ENCODE measurements around the gene CALML6. TPM values are rescaled to one million over a fixed set of nuclear protein-coding genes. Genes with fewer than 3 reads are reported as not detected.
A peak's percentile ranks its signal among the peaks of the same experiment; 100 is the strongest.

CALML6 gene
- polyA plus RNA-seq, 3 donors = 0.24 TPM; not detected in 2

DNA sequence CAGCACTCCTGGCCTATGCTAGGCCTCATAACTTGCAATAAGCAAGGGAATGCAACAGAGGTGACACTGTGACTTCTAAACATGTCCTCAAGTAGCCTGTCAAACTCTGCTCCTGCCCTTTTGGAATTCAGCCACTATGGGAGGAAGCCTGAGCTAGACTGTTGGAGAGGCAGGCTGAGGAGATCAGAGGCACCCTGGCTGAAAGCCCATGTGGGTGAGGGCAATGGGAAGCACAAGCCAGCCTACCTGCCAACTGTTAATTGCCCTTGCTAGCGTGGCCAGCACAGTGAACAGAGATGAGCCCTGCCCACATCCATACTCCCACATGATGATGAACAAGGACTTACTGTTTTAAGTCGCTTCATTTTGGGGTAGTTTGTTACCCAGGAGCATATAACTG is 41.9 kb upstream of the CALML6 start:
- Histone ChIP-seq H3K9ac (ENCODE audit: insufficient read depth, low read length, poor library complexity, severe bottlenecking) (no peak overlapping the region), H3K79me2 (ENCODE audit: insufficient read depth, low read length) (peaks cover 100% of the 10 kb centered on the region), H3K27ac (ENCODE audit: low read depth in 1 of 2, low read length in 2 of 2) (peak overlapping the region in 1 of 2 donors; percentile 68), H2AFZ (ENCODE audit: insufficient read depth, low read depth, low read length, poor library complexity, severe bottlenecking) (no peak overlapping the region), H3K4me1 (ENCODE audit: control insufficient read depth in 1 of 2, insufficient read depth in 2 of 2, low read length in 2 of 2) (peaks cover 25 to 40% of the 10 kb centered on the region in 2 donors), H3K36me3 (replicated peaks in 1 of 2; ENCODE audit: control insufficient read depth in 1 of 2, insufficient read depth in 2 of 2, low read length in 2 of 2) (peaks cover 12 to 46% of the 10 kb centered on the region in 2 donors), H4K20me1 (ENCODE audit: insufficient read depth, low read length) (peaks cover 100% of the 10 kb centered on the region), H3K27me3 (ENCODE audit: control insufficient read depth in 2 of 2, insufficient read depth in 2 of 2, low read length in 2 of 2) (no peaks in the 10 kb centered on the region), H3K9me3 (replicated peaks in 1 of 2; ENCODE audit: control insufficient read depth in 1 of 2, insufficient read depth in 1 of 2, low read length in 2 of 2) (no peaks in the 10 kb centered on the region), H3K4me2 (replicated peaks; ENCODE audit: extremely low read depth, low read length, poor library complexity, severe bottlenecking) (no peak overlapping the region), H3K4me3 (replicated peaks in 1 of 3; ENCODE audit: low read depth in 2 of 3, low read length in 3 of 3) (no peak overlapping the region)
- Mint-ChIP-seq H3K27ac (peak overlapping the region; percentile 40 to 82 (median 60)), H3K9me3 (no peaks in the 10 kb centered on the region), H3K4me1 (peaks cover 61% of the 10 kb centered on the region), H3K4me3 (no peak overlapping the region), H3K27me3 (ENCODE audit: low read depth in 3 of 3) (no peaks in the 10 kb centered on the region), H3K36me3 (peaks cover 23 to 40% of the 10 kb centered on the region in 2 donors)
- 100% methylated on average over 1 of the region's 2 CpGs for WGBS (ENCODE audit: insufficient coverage)
- intact Hi-C loops (cut with micrococcal nuclease) = no loop called here
- DNase-seq = no peak
- TF ChIP-seq, protein P1, sequence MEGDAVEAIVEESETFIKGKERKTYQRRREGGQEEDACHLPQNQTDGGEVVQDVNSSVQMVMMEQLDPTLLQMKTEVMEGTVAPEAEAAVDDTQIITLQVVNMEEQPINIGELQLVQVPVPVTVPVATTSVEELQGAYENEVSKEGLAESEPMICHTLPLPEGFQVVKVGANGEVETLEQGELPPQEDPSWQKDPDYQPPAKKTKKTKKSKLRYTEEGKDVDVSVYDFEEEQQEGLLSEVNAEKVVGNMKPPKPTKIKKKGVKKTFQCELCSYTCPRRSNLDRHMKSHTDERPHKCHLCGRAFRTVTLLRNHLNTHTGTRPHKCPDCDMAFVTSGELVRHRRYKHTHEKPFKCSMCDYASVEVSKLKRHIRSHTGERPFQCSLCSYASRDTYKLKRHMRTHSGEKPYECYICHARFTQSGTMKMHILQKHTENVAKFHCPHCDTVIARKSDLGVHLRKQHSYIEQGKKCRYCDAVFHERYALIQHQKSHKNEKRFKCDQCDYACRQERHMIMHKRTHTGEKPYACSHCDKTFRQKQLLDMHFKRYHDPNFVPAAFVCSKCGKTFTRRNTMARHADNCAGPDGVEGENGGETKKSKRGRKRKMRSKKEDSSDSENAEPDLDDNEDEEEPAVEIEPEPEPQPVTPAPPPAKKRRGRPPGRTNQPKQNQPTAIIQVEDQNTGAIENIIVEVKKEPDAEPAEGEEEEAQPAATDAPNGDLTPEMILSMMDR (IDR thresholded peaks at IDR 0.05) = no peak

DNA sequence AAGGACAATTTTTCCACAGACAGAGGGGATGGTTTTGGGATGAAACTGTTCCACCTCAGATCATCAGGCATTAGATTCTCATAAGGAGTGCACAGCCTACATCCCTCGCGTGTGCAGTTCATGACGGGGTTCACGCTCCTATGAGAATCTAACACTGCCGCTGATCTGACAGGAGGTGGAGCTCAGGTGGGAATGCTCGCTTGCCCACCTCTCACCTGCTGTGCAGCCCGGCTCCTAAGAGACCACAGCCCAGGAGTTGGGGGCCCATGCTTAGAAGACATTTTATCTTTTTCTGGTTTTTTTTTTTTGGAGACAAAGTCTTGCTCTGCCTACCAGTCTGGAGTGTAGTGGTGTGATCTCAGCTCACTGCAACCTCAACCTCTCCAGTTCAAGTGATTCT is 40.2 kb upstream of the CALML6 start:
- H3K27me3 ChIP-seq (ENCODE audit: control insufficient read depth in 2 of 2, insufficient read depth in 2 of 2, low read length in 2 of 2) = no peaks in the 10 kb centered on the region
- peaks cover 10 to 25% of the 10 kb centered on the region in 2 donors for H3K4me1 ChIP-seq (ENCODE audit: control insufficient read depth in 1 of 2, insufficient read depth in 2 of 2, low read length in 2 of 2)
- peaks cover 100% of the 10 kb centered on the region for H3K79me2 ChIP-seq (ENCODE audit: insufficient read depth, low read length)
- no peak overlapping the region for H2AFZ ChIP-seq (ENCODE audit: insufficient read depth, low read depth, low read length, poor library complexity, severe bottlenecking)
- Mint-ChIP-seq H3K27me3 (ENCODE audit: low read depth in 3 of 3) (peaks cover 0 to 2% (median 0%) of the 10 kb centered on the region in 3 donors), H3K4me3 (no peak overlapping the region), H3K9me3 (no peaks in the 10 kb centered on the region), H3K36me3 (peaks cover 31 to 56% of the 10 kb centered on the region in 2 donors), H3K4me1 (peaks cover 56% of the 10 kb centered on the region), H3K27ac (peak overlapping the region in 3 of 7 donors; percentile 18 to 79 (median 64))
- H3K4me3 ChIP-seq (replicated peaks in 1 of 3; ENCODE audit: low read depth in 2 of 3, low read length in 3 of 3) = no peak overlapping the region
- no peak overlapping the region for H3K27ac ChIP-seq (ENCODE audit: low read depth in 1 of 2, low read length in 2 of 2)
- peaks cover 16 to 56% of the 10 kb centered on the region in 2 donors for H3K36me3 ChIP-seq (replicated peaks in 1 of 2; ENCODE audit: control insufficient read depth in 1 of 2, insufficient read depth in 2 of 2, low read length in 2 of 2)
- intact Hi-C loops (cut with micrococcal nuclease) = no loop called here
- H3K4me2 ChIP-seq (replicated peaks; ENCODE audit: extremely low read depth, low read length, poor library complexity, severe bottlenecking) = no peak overlapping the region
- no peak overlapping the region for H3K9ac ChIP-seq (ENCODE audit: insufficient read depth, low read length, poor library complexity, severe bottlenecking)
- 97% methylated on average over 6 of the region's 7 CpGs for WGBS (ENCODE audit: insufficient coverage)
- H3K9me3 ChIP-seq (replicated peaks in 1 of 2; ENCODE audit: control insufficient read depth in 1 of 2, insufficient read depth in 1 of 2, low read length in 2 of 2) = no peaks in the 10 kb centered on the region
- H4K20me1 ChIP-seq (ENCODE audit: insufficient read depth, low read length) = peaks cover 100% of the 10 kb centered on the region
- TF ChIP-seq, protein P1 (IDR thresholded peaks at IDR 0.05) = no peak
- DNase-seq = no peak

Measured in CD14-positive monocyte (primary cell).